Activated gamma-delta T cell treated with anti-CD3 and anti-CD28 coated beads, Interleukin-2, amount 50 U/mL, for 16 hours (primary cell): ENCODE data around the gene SRL.

ENCODE experiments used
- DNase-seq: peaks from one replicate; pipeline ENCODE4 v3.0.0-alpha.2; 2020; ENCODE audit warnings: low read depth

SRL gene

GRCh38 chr16:4241928-4242283 is at the start of gene SRL:
TSS of gene SRL (minus strand) at chr16:4242080. CDS start at chr16:4242067, 13 bp downstream.
- no peak for DNase-seq

GRCh38 chr16:4290236-4290830 is 48.5 kb upstream of the SRL start:
- DNase-seq = no peak

GRCh38 chr16:4288148-4288921 is 46.5 kb upstream of the SRL start:
- DNase-seq = peak; percentile 75

GRCh38 chr16:4285167-4285566 is 43.3 kb upstream of the SRL start:
- DNase-seq = no peak

GRCh38 chr16:4283939-4284338 is 42.1 kb upstream of the SRL start:
- DNase-seq = no peak

GRCh38 chr16:4283441-4283840 is 41.6 kb upstream of the SRL start:
- no peak for DNase-seq

- no peak for DNase-seq
Measured at GRCh38 chr16:4280625-4281024, 38.7 kb upstream of the SRL start.

- no peak for DNase-seq
Measured at GRCh38 chr16:4277987-4278513, 36.2 kb upstream of the SRL start.

GRCh38 chr16:4275861-4276260 is 34.0 kb upstream of the SRL start:
- no peak for DNase-seq

- peak; percentile 22 for DNase-seq
Measured at GRCh38 chr16:4273858-4274311, 32.0 kb upstream of the SRL start.

- DNase-seq = peak; percentile 13
Measured at GRCh38 chr16:4272114-4272956, 30.5 kb upstream of the SRL start.

- peak; percentile 79 for DNase-seq
Measured at GRCh38 chr16:4271176-4272113, 29.6 kb upstream of the SRL start.

GRCh38 chr16:4270595-4270994 is 28.7 kb upstream of the SRL start:
- no peak for DNase-seq

GRCh38 chr16:4270091-4270490 is 28.2 kb upstream of the SRL start:
- DNase-seq = no peak

- DNase-seq = no peak
Measured at GRCh38 chr16:4266372-4266771, 24.5 kb upstream of the SRL start.

GRCh38 chr16:4265676-4266075 is 23.8 kb upstream of the SRL start:
- no peak for DNase-seq

- DNase-seq = no peak
Measured at GRCh38 chr16:4264546-4264945, 22.7 kb upstream of the SRL start.

- no peak for DNase-seq
Measured at GRCh38 chr16:4263504-4264436, 21.9 kb upstream of the SRL start.

GRCh38 chr16:4262303-4262835 is 20.5 kb upstream of the SRL start:
- no peak for DNase-seq

GRCh38 chr16:4261557-4262172 is 19.8 kb upstream of the SRL start:
- no peak for DNase-seq
